Loucy (cell line): ENCODE results near the gene VSIG8.

Experiments used
- CTCF ChIP-seq: fragments of 200-600 bp; sonication (generic); conservative IDR thresholded peaks from 2 replicates; pipeline ENCODE4 v1.5.1; 2014; ENCODE audit warnings: mild to moderate bottlenecking, antibody characterized with exemption, low read length
- EZH2phosphoT487 ChIP-seq: fragments of 200-600 bp; IDR thresholded peaks from 2 replicates; pipeline ENCODE4 v1.6.1; 2018; ENCODE audit warnings: antibody characterized with exemption, mild to moderate bottlenecking, moderate library complexity, borderline replicate concordance

- TF ChIP-seq CTCF (no peak), EZH2phosphoT487 (no peak)
These were observed 5.2 kb upstream of the VSIG8 start for GRCh38 chr1:159867664-159868026.
